Renal pelvis (tissue), 4 donors: ENCODE measurements around the gene ILRUN. TPM values are rescaled to one million over a fixed set of nuclear protein-coding genes. Genes with fewer than 3 reads are reported as not detected.
"Not testable (repeated sequence)": the region's sequence is repeated elsewhere in the genome, so short reads cannot be mapped to it uniquely, and the experiment has no call there.

ENCODE experiments used
- DNase-seq: peaks from one replicate; pipeline ENCODE4 v3.0.0-alpha.2; 2013
- polyA plus RNA-seq, 3 donors: library from polyadenylated mRNA; unstranded; fragments of 120-200 nt; gene quantifications; one replicate each; pipeline ENCODE4 v1.2.1, GENCODE V29; 2013; ENCODE audit not compliant: insufficient read length in 3 of 3

Gene ILRUN
- polyA plus RNA-seq, 3 donors, result 50.1 to 50.9 (median 50.5) TPM

DNA sequence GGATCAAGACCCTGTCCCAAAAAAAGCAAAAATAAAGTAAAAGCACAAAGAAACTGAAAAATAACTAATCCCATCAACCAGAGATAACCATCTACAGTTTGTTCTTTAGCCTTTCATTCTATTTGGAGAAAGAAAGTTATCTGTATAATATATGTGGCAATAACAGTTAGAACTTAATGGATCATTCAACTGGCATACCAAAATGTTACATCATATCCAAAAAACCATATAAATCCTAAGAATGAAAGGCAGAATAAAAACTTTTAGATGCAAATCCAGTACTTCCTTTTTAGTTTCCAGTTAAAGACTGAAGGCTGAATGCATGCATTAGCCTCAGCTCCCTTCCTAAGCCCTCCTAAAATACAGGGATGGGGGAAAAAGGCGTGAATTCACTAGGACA lies 25.2 kb downstream of the ILRUN start:
- no peak for DNase-seq

DNA sequence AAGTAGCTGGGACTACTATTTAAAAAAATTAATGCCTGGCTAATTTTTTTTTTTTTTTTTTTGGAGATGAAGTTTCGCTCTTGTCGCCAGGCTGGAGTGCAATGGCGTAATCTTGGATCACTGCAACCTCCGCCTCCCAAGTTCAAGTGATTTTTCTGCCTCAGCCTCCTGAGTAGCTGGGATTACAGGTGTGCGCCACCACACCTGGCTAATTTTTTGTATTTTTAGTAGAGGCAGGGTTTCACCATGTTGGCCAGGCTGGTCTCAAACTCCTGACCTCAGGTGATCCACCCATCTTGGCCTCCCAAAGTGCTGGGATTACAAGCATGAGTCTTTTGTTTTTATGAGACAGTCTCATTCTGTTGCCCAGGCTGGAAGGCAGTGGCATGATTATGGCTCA lies 27.8 kb downstream of the ILRUN start:
- not testable (repeated sequence) for DNase-seq

- DNase-seq, result no peak
Observed at GRCh38 chr6:34667481-34668238, 28.9 kb downstream of the ILRUN start.

DNA sequence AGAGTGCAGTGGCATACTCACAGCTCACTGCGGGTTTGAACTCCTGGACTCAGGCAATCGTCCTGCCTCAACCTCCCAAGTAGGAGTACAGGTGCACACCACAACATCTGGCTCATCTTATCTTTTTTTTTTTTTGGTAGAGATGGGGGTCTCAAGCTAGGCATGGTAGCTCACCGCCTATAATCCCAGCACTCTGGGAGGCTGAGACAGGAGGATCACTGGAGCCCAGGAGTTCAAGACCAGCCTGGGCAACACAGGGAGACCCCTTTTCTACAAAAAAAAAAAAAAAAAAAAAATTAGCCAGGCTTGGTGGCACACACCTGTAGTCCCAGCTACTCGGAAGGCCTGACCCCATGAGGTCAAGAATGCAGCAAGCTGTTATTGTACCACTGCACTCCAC lies 31.5 kb downstream of the ILRUN start:
- DNase-seq, result no peak

- DNase-seq, result no peak
Observed at GRCh38 chr6:34664256-34664971, 32.2 kb downstream of the ILRUN start.

- DNase-seq, result no peak
Observed at GRCh38 chr6:34663831-34664255, 32.7 kb downstream of the ILRUN start.

DNA sequence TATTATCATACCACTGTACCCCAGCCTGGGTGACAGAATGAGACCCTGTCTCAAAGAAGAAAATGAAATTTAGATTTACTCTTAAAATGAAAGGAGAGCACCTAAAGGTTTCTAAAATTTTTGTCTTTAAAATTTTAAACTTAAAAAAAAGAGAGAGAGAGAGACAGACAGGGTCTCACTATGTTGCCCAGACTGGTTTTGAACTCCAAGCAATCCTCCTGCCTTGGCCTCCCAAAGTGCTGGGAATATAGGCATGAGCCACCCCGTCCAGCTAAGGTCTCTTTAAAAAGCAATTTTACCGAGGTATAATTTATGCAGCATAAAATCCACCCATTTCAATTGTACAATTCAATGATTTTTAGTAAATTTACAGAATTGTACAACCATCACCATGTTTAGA lies 33.2 kb downstream of the ILRUN start:
- no peak for DNase-seq

DNA sequence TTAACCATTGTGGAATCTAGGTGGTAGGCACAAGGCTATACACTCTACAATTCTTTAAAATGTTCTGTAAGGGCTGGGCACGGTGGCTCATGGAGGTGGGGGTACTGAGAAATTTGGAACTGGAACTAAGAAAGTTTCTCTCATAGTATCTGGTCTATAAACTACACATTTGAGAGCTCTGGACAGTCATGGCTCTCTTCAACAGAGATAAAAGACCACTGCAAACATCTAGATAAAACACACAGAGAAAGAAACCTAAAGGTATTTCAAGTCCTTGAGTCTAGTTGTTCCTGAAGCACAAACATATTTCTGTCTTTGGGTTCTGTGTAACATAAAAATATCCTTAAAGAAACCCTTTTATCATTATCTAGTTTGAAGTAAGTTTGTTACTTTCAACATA lies 35.2 kb downstream of the ILRUN start:
- DNase-seq, result no peak

- no peak for DNase-seq
Observed at GRCh38 chr6:34658605-34659265, 37.8 kb downstream of the ILRUN start.

- not testable (repeated sequence) for DNase-seq
Observed at GRCh38 chr6:34657979-34658480, 38.5 kb downstream of the ILRUN start.

DNA sequence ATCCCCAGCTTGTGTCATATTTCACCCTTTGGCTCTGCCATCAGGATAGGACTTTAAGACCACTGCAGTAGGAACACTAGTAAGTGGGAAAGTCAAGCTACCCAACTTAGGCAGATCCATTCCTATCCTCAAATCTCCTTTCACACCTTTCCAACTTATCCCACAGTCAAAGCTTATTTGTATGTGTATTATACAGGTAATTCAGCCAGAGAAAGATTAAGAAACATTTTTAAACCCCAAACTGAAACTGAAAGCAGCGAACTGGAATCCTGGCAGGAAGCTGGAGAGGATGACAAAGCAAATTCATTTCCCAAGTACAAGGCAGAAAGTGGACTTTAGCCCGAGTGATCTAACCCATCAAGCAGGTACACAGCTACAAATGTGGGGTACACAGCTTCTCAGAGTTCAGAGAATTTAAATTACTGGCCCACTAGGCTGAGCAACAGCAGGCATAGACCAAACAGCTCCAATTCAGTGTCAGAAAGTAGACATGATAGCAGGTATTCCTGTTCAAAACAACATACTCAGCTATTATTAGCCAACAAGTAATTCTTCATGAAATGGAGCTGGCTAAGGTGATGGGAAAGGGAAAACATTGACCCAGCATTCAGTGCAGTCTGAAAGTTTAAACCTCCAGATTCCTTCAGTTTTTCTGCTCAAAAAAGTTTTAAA lies 39.1 kb downstream of the ILRUN start:
- DNase-seq, result peak; percentile 58

DNA sequence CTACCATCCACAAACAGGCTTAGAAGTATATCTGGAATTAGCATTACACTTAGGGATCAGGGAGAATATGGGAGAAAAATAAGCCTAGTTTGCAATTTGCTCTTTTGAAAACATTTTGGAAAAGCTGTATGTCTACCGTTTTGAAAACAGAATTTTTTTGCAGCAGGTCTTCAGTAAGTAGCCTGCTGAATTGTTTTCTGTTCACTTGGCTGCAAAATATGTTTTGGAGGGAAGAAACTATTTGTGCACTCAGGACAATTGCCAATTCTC lies 39.6 kb downstream of the ILRUN start:
- DNase-seq, result no peak

DNA sequence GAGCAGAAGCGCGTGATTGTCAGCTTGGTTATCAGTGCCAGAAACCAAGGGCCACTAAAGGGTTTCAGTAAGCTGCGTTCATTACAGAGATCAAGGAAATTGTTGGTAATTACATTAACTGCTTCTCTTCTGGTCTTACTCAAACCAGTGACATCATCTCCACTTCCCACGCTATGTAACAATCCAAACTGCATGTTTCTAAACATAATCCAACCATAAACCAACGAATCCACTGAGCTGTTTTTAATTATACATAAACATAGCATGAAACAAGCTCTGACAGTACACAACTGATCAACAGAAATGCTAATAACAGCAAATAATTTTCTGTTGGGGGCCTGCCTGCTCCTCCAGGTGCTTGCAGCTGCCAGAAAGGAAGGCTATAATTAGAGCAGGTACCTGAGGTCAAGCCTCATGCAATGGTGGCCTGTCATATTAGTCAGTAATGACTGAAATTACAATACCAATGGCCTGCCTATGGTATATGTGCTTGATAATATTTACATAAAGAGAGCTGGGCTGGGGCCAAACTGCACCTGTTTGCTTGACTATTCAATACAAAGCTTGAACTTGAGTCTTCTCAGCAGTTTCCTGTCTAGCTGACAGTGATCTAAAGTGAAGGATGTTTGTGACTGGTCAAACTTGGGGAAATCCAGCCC lies 40.1 kb downstream of the ILRUN start:
- DNase-seq, result no peak

GRCh38 chr6:34655876-34656377 lies 40.6 kb downstream of the ILRUN start:
- not testable (repeated sequence) for DNase-seq

DNA sequence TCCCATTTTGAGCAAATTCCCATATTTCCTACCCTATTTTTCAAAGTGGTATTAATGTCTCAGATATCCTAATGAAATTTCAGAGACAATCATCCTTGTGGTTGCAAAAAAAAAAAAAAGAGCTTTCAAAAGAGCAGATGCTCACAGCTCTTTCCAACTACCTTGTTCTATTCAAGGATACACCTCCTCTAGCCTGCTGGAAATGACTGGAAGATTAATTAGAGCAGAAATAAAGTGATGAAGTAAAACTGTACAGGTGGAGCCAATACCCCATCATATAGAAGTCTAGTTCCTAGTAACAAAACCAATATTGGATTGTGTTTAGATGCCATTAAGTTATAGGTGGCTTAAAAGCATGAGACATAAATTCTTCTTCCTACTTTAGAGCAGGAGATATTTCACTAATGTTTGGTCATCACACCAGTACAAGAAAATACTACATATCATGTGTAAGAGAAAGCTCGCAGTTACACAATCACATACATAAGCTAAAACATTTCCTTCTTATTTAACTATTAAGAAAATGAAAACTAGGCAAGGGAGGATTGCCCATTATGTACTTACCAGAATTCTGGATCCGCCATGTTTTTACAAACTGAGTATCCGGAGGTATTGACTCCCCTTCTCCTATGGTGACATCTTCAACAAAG lies 42.4 kb downstream of the ILRUN start:
- no peak for DNase-seq

DNA sequence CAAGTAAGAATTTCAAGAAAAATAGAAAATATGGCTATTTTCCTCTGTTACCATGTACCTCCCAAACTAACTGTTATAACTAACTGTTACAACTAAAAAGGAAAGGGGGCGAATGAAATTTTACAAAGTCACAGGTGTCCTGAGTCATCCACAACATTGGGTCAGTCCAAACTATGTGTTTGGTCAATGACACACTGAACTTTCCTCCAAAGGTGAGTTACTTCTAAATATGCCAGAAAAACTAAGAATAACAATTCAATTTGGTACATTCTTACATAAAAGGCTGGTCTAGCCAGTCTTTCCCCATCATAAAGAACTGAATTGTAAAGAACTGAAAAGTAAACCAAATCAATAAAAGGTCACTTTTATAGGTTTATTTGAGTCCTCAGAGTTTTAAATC lies 44.3 kb downstream of the ILRUN start:
- DNase-seq, result no peak

- no peak for DNase-seq
Observed at GRCh38 chr6:34650823-34651222, 45.7 kb downstream of the ILRUN start.

DNA sequence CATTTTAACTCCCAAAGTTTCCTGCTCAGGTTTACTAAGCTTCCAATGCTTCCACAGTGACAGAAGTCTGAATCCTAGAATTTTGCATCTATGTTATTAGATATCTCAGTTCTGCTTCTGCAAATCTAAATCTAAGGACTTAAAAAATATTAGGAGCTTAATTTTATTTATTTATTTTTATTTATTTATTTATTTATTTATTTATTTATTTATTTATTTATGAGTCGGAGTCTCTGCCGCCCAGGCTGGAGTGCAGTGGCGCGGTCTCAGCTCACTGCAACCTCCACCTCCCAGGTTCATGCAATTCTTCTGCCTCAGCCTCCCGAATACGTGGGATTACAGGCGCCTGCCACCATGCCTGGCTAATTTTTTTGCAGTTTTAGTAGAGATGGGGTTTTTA lies 46.3 kb downstream of the ILRUN start:
- not testable (repeated sequence) for DNase-seq

GRCh38 chr6:34648806-34649205 lies 47.8 kb downstream of the ILRUN start:
- no peak for DNase-seq
